CD4-positive, alpha-beta T cell treated with Interleukin-17A for 1 hour (primary cell): ENCODE data around the gene C4A.
"Not testable (repeated sequence)": the region's sequence is repeated elsewhere in the genome, so short reads cannot be mapped to it uniquely, and the experiment has no call there.

Experiments used
- DNase-seq: peaks from one replicate; pipeline ENCODE4 v3.0.0-alpha.2; 2020

Gene C4A

DNA sequence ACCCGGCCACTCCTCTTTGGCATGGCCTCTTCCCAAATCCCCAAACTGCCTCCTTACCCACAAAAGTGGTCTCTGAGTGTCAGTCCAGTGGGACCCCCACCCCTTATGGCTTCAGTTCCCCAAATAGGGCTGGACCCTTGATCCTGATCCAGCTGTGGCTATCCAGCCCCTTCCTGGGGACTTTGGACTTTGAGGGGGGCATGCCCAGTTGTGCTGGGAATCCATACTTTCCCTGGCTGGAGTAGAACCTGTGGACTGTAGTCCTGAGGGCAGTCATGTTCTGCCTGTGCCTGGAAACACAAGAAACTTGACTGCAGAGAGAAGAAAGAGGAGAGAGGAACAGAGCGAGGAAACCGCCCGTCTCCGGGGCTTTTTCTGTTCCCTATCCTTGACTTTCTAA lies 55.3 kb downstream of the C4A start:
- DNase-seq = not testable (repeated sequence)

DNA sequence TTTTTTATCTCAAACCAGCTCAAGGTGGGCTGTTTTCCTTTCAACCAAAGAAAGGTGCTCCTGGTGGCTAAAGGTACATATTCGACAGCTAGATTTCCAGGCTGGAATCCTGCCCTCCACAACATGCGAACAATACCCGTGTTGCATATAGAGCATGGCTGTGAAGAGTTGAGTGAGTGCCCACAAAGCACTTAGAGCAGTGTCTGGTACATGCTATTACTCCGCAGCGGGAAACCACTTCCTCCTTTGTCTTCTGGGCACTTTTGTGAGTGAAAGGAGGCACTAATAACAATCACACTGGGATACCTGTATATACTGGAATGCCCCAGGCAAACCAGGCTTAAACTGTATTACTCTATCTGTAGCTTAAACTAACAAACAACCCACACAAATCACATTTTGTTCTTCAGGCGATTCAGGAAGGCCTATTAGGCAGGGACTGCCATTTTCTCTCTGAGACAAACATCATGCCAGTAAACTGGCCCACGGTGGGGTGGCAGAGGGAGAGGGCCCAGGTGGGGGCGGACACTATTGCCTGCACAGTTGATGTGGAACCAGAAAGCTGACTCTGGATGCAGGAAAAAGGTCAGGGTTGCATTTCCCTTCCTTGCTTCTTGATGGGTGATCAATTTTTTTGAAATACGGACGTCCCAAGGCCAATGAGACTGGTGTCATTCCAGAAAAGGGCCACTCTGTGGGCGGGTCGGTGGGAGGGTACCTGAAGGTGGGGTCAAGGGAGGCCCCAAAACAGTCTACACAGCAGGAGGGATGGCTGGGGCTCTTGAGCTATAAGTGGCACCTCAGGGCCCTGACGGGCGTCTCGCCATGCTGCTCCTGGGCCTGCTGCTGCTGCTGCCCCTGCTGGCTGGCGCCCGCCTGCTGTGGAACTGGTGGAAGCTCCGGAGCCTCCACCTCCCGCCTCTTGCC lies 56.0 kb downstream of the C4A start, which contains the start of gene CYP21A2:
Gene CYP21A2, plus strand, starts transcription at position 818 of the 927 bp plus-strand sequence. Its CDS starts 8 bp downstream, at position 826.
- not testable (repeated sequence) for DNase-seq

DNA sequence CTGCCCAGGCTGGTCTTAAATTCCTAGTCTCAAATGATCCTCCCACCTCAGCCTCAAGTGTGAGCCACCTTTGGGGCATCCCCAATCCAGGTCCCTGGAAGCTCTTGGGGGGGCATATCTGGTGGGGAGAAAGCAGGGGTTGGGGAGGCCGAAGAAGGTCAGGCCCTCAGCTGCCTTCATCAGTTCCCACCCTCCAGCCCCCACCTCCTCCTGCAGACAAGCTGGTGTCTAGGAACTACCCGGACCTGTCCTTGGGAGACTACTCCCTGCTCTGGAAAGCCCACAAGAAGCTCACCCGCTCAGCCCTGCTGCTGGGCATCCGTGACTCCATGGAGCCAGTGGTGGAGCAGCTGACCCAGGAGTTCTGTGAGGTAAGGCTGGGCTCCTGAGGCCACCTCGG lies 57.0 kb downstream of the C4A start:
- DNase-seq = not testable (repeated sequence)

DNA sequence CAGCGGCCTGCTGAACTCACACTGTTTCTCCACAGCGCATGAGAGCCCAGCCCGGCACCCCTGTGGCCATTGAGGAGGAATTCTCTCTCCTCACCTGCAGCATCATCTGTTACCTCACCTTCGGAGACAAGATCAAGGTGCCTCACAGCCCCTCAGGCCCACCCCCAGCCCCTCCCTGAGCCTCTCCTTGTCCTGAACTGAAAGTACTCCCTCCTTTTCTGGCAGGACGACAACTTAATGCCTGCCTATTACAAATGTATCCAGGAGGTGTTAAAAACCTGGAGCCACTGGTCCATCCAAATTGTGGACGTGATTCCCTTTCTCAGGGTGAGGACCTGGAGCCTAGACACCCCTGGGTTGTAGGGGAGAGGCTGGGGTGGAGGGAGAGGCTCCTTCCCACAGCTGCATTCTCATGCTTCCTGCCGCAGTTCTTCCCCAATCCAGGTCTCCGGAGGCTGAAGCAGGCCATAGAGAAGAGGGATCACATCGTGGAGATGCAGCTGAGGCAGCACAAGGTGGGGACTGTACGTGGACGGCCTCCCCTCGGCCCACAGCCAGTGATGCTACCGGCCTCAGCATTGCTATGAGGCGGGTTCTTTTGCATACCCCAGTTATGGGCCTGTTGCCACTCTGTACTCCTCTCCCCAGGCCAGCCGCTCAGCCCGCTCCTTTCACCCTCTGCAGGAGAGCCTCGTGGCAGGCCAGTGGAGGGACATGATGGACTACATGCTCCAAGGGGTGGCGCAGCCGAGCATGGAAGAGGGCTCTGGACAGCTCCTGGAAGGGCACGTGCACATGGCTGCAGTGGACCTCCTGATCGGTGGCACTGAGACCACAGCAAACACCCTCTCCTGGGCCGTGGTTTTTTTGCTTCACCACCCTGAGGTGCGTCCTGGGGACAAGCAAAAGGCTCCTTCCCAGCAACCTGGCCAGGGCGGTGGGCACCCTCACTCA lies 57.7 kb downstream of the C4A start:
- DNase-seq = not testable (repeated sequence)

DNA sequence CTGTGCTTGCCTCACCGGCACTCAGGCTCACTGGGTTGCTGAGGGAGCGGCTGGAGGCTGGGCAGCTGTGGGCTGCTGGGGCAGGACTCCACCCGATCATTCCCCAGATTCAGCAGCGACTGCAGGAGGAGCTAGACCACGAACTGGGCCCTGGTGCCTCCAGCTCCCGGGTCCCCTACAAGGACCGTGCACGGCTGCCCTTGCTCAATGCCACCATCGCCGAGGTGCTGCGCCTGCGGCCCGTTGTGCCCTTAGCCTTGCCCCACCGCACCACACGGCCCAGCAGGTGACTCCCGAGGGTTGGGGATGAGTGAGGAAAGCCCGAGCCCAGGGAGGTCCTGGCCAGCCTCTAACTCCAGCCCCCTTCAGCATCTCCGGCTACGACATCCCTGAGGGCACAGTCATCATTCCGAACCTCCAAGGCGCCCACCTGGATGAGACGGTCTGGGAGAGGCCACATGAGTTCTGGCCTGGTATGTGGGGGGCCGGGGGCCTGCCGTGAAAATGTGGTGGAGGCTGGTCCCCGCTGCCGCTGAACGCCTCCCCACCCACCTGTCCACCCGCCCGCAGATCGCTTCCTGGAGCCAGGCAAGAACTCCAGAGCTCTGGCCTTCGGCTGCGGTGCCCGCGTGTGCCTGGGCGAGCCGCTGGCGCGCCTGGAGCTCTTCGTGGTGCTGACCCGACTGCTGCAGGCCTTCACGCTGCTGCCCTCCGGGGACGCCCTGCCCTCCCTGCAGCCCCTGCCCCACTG lies 58.6 kb downstream of the C4A start:
- not testable (repeated sequence) for DNase-seq

DNA sequence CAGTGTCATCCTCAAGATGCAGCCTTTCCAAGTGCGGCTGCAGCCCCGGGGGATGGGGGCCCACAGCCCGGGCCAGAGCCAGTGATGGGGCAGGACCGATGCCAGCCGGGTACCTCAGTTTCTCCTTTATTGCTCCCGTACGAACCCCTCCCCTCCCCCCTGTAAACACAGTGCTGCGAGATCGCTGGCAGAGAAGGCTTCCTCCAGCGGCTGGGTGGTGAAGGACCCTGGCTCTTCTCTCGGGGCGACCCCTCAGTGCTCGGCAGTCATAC lies 59.1 kb downstream of the C4A start:
- not testable (repeated sequence) for DNase-seq

DNA sequence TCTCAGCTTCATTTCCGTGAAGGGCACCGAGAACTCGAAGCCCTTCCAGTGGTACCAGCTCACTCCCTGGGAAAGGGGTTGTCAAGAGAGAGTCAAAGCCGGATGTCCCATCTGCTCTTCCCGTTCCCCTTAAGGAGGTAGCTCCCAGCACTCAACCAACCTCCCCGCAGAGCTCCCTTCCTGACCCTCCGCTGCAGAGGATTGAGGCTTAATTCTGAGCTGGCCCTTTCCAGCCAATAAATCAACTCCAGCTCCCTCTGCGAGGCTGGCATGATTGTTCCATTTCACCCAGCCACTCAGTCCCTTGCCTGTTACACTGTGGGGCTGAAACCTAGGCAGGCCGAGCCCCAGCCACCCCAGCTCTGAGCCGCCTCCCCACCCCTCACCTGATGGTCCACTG lies 59.5 kb downstream of the C4A start:
- not testable (repeated sequence) for DNase-seq

DNA sequence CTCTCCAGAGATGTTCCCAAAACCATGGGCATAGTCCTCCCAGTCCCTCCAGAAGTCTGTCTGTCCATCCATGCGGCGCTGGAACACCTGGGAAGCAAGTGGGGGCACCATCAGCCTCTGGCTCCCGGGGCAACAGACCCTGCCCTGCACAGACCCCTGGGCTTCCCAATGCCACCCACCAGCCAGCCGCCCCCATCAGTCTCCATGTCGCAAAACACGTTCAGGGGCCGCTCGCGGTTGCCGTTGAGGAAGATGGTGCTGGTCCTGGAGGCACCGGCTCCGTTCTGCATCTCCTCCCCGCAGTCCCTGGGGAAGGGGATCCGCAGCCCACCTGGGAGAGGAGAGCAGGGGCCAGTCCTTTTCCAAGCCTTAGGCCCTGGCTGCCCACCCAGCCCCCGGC lies 60.4 kb downstream of the C4A start:
- DNase-seq = not testable (repeated sequence)

DNA sequence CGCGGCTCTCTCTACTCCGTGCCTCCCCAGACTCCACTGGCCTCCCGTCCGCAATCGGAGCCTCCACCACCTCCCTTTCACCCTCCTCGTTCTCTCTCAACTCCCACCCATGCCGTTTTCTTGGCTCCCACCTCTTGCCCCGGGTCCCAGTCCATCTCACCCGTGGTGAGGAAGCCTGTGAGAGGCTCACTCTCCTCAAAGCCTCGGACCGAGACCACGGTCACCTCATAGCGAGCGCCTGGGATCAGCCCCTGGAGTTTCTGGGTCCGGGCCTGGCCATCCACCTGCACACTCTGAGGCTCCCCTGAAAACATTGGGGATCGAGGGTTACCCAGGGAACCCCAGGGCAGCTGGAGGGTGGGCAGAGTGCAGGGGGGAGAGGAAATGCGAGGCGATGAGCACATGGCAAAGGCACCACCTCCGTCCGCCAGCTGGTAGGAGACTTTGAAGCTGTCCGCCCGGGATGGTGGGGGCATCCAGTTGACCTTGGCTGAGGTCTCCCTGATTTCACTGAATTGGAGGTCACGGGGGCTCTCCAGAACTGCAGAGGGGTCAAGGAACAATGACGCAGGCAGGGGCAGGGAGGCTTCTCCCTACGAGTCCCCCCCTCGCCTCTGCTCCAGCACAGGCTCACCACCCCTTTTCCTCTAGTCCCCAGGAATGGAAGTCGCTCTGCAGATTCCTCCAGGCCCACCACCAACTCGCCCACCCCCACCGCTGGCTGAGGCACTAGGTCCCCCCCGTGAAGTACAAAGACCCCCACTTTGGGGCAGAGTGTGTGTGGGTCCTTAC lies 61.9 kb downstream of the C4A start:
- DNase-seq = not testable (repeated sequence)

DNA sequence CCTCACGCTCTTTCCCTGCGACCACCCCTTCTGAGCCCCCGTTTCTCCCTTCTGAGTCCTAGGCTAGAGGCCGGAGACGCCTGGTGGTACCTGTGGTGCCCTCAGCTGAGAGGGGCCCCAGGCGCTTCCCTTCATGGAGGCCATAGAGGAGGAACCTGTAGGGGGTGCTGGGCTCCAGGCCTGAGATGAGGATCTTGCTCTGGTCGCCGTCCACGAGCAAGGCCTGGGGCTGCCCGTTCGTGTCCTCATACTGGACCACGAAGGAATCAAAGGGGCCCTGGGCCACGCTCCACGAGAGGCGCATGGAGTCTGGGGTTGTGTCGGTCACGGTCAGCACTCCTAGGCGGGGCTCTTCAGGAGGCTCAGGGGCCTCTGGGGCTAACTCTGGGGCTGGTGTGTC lies 63.1 kb downstream of the C4A start:
- DNase-seq = not testable (repeated sequence)

DNA sequence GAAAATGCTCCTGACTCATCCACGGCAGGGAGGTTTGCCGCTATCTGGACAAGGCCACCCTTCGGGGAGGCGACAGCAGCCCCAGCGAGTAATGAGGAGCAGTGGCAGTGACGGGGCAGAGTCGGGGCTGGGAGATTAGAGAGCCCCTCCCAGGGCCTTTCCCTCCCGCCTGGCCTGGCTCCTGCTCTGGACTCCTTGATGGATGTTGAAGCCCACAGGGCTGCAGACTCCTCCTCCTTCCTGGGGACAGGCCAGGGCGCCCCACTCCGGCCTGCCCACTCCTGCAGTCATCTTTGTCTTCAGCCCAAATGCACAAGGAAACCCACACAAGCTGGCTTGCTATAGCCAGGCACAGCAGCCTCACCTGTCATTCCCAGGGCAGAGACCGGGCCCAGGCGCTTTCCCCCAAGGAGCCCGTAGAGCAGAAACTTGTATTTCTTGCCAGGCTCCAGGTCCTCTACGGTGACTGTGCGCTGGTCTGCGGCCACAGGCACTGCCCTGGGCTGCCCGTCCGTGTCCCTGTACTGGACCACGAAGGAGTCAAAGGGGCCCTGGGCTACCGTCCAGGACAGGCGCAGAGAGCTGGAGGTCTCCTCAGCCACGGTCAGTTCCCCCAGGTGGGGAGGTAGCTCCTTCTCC lies 64.1 kb downstream of the C4A start:
- DNase-seq = no peak

DNA sequence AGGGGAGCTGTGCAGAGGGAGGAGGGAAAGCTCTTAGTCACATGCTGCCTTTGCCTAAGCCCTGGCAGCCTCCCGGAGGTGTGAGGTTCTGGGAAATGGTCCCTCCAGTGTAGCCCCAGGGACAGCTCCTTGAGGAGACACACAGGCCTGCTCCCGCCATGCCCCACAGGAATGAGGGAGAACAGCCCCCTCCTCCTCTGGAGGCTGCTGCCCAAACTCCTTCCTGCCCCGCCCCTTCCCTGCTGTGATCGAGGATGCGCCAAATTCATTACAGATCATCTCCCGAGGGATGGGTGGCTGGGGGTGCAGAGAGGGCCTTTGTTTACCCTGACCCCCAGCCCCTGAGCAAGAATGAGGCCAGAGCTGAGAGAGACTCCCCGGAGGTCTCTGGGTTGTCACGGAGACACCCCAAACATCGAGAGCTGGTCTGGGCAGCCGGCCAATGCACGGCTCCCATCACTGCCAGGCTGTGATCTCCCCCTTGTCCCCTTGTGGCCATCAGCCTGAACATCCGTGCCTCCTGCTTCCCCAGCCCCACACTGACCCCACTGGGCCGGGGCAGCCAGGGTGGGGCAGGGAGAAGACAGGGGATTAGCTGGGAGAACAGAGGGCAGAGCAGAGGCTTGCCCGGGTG lies 64.7 kb downstream of the C4A start:
- DNase-seq = no peak

DNA sequence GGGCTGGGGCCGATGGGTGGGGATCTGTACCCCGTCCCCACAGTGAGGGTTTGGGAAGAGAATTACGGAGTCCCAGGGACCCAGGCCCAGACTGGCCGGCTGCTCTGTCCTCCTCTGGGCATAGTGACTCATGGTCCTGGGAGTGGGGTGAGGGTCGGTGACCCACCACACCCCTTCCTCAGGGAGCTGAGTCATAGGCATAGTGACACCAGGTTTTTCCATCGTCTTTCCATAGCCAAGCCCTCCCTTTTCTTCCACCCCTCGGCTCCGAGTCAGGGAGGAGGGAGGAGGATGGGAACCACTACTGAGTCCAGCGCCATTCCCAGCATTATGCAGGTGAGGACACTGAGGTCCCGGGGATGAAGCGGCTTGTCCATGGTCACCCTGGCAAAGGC lies 65.2 kb downstream of the C4A start:
- no peak for DNase-seq

DNA sequence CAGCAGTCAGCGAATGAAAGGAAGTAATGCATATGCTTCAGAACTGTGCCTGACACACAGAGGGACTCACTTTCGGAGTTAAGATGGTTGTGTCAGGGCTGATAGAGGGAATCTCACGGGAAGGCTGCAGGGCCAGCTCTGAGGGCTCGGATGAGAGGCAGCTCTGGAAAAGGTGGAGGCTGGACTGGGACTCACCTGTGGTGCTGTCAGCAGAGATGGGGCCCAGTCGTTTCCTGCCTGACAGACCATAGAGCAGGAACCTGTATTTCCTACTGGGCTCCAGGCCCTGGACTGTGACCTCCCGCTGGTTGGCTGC lies 65.6 kb downstream of the C4A start:
- DNase-seq = no peak

DNA sequence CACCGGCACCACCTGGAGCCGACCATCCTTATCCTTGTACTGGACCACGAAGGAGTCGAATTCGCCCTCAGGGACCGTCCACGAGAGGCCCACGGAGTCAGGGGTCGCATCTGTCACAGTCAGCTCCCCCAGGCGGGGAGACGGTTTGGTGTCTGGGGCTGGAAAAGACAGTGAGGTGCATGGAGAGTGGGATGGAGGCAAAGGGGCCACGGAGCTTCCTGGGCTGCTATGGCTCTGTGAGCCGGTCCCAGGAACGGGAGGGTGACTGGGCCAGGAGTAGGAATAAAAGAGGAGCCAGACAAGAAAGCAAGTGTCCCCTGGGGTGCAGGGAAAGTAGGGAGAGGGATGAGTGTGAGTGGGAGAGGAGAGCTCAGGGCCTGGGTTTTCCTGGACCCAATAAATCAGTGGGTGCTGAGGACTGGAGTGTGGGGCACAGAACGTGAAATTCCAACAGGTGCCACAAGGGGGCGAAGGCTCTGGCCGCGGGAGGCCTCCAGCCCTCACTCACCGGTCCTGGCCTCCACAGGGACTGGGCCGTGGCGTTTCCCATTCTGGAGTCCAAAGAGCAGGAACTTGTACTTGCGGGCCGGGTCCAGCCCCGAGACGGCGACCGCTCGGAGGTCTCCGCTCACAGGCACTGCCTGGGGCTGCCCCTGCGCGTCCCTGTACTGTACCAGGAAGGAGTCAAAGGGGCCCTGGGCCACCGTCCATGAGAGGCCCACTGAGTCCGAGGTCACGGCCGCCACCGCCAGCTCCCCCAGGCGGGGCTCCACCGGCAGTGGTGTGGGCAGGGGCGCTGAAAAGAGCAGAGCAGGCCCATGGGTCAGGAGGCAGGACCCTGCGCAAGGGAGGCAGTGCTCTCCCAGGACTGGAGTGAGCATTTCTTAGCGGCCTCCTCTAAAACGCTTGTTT lies 66.3 kb downstream of the C4A start:
- peak; percentile 63 for DNase-seq

DNA sequence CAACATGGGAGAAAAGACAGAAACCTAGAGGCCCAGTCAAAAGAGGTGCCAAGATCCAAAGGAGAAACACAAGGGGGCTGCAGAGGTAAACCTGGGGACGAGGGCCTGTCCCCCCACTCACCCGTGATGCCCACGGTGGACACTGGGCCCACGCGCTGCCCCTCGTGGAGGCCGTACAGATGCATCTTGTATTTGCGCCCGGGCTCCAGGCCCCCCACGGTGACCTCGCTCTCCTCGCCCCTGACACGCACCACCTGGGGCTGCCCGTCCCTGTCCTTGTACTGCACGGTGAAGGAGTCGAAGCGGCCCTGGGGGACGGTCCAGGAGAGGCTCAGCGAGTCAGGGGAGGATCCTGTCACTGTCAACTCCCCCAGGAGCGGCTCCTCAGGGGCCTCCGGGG lies 67.3 kb downstream of the C4A start:
- not testable (repeated sequence) for DNase-seq

DNA sequence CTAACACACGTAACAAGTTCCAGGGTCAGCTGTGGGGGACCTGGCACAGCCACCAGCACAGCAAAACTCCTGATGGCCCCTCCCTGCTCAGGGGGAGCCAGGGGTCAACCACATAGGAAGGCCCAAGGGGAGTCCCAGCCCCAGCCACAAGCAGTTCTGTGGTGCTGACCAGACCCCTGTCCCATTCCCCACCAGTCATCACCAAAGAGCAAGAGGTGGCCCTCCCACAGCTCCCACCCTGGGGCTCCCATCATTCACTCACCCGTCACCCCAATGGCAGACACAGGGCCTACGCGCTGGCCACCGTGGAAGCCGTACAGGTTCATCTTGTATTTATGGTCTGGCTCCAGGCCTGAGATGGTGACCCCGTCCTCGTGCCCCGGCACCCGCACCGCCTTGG lies 67.9 kb downstream of the C4A start:
- DNase-seq = not testable (repeated sequence)

DNA sequence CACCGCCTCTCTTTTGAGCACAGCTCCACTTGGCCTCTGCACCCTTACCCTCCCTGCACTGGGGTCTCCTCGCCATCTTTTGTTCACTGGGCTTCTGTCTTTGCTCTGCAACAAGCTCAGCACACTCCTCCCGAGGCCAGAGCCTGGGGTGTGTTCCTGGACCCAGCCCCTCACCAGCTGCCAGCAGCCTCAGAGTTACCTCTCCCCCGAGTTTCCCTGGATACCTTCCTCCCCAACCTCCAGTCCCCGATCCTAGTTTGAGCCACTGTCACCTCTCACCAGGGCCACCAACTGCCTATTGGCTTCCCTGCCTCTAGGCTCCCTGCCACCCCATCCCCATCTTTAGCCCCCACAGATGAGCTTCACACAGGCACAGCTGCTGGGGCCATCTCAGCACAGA lies 68.7 kb downstream of the C4A start:
- DNase-seq = no peak
